ENCODE measurements around the gene SSX1.
"Not testable (repeated sequence)": the region's sequence is repeated elsewhere in the genome, so short reads cannot be mapped to it uniquely, and the experiment has no call there.

SSX1 gene

DNA sequence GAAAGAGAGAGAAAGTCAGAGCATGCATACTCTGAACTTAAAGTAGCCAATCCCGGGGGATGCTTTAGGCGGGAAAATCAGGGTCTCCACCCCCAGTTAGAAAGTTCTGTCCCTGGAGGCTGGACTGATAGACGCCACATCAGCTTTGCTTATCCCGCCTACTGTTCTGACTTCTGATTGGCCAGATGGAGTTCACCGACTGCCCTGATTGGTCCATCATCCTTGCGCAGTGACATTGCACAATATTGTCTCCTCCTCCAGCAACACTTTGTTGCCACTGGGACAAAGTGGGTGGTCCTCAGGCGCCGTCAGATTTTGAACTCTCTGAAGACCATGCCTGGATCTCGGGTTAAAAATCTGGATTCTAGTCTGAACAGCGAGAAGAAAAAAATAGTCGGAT lies 51.0 kb downstream of the SSX1 start:
- Histone ChIP-seq H3K27ac (ENCODE audit: low read depth, low read length) (no peak overlapping the region), H3F3A (ENCODE audit: control insufficient read depth, insufficient read depth) (no peaks in the 10 kb centered on the region), H3K4me3 (ENCODE audit: low read length) (no peak overlapping the region), H3K9me3 (ENCODE audit: control insufficient read depth, insufficient read depth, low read length) (no peaks in the 10 kb centered on the region), H3K36me3 (ENCODE audit: control insufficient read depth, low read length) (no peaks in the 10 kb centered on the region), H3K4me1 (ENCODE audit: control insufficient read depth, low read length) (no peaks in the 10 kb centered on the region), H3K4me2 (ENCODE audit: low read length) (no peak overlapping the region), H3K9me2 (replicated peaks; ENCODE audit: control insufficient read depth, low read length) (no peaks in the 10 kb centered on the region), H3K27me3 (ENCODE audit: control insufficient read depth, low read length) (no peaks in the 10 kb centered on the region), H4K20me1 (ENCODE audit: control insufficient read depth, insufficient read depth, low read depth, low read length) (no peaks in the 10 kb centered on the region), H3K79me2 (ENCODE audit: control insufficient read depth, low read length) (no peaks in the 10 kb centered on the region)
- no peak for TF ChIP-seq EZH2phosphoT487 (IDR thresholded peaks at IDR 0.05; ENCODE audit: borderline replicate concordance, low read length)
- TF ChIP-seq, protein P1, sequence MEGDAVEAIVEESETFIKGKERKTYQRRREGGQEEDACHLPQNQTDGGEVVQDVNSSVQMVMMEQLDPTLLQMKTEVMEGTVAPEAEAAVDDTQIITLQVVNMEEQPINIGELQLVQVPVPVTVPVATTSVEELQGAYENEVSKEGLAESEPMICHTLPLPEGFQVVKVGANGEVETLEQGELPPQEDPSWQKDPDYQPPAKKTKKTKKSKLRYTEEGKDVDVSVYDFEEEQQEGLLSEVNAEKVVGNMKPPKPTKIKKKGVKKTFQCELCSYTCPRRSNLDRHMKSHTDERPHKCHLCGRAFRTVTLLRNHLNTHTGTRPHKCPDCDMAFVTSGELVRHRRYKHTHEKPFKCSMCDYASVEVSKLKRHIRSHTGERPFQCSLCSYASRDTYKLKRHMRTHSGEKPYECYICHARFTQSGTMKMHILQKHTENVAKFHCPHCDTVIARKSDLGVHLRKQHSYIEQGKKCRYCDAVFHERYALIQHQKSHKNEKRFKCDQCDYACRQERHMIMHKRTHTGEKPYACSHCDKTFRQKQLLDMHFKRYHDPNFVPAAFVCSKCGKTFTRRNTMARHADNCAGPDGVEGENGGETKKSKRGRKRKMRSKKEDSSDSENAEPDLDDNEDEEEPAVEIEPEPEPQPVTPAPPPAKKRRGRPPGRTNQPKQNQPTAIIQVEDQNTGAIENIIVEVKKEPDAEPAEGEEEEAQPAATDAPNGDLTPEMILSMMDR (IDR thresholded peaks at IDR 0.05; ENCODE audit: low read depth, low read length, poor library complexity, severe bottlenecking), result no peak

DNA sequence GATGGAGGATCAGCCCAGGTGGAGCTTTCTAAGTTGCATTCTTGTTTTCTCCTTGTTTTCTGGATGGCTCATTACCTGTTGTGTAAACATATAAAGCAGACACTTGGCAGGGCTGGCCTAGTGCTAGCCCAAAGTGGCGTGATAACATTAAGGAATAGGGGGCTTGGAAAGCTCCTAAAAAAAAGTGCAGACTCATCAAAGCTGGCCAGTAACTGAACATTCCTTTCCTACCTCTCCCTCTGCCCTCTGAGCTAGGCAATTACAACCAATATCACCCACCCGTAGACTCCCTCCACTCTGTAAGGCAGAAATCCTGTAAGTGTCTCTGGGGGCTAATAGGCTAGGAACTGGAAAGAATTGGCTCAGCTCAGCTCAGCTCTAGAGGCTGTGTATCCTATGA lies 58.8 kb downstream of the SSX1 start:
- not testable (repeated sequence) for H3K27me3 ChIP-seq (ENCODE audit: control insufficient read depth, low read length); H3K4me1 ChIP-seq (ENCODE audit: control insufficient read depth, low read length); H3K4me2 ChIP-seq (ENCODE audit: low read length); H3K79me2 ChIP-seq (ENCODE audit: control insufficient read depth, low read length); H3K4me3 ChIP-seq (ENCODE audit: low read length); H4K20me1 ChIP-seq (ENCODE audit: control insufficient read depth, insufficient read depth, low read depth, low read length); H3K9me2 ChIP-seq (replicated peaks; ENCODE audit: control insufficient read depth, low read length); H3K9me3 ChIP-seq (ENCODE audit: control insufficient read depth, insufficient read depth, low read length); H3K36me3 ChIP-seq (ENCODE audit: control insufficient read depth, low read length); H3F3A ChIP-seq (ENCODE audit: control insufficient read depth, insufficient read depth); H3K27ac ChIP-seq (ENCODE audit: low read depth, low read length)
